GM12892 (cell line): ENCODE results near the gene IRF1.

Source experiments
- DNase-seq: peaks from one replicate; pipeline ENCODE4 v3.0.0; 2011; ENCODE audit not compliant: insufficient read length
- FAIRE-seq: peaks from 2 replicates; lab custom pipeline; 2011; peaks lifted over from hg19 to GRCh38; lab: Jason Lieb, UNC
- POLR2A ChIP-seq: IDR thresholded peaks from 2 replicates; pipeline ENCODE4 v1.6.1; 2011; ENCODE audit warnings: low read depth, low read length, control low read depth
- POLR2AphosphoS5 ChIP-seq: IDR thresholded peaks from 2 replicates; pipeline ENCODE4 v1.6.1; 2011; ENCODE audit warnings: low read depth, low read length, control low read depth
- TAF1 ChIP-seq: IDR thresholded peaks from 2 replicates; pipeline ENCODE4 v1.6.1; 2011; ENCODE audit warnings: low read depth, mild to moderate bottlenecking, control low read depth, low read length, borderline replicate concordance

The IRF1 gene

DNA sequence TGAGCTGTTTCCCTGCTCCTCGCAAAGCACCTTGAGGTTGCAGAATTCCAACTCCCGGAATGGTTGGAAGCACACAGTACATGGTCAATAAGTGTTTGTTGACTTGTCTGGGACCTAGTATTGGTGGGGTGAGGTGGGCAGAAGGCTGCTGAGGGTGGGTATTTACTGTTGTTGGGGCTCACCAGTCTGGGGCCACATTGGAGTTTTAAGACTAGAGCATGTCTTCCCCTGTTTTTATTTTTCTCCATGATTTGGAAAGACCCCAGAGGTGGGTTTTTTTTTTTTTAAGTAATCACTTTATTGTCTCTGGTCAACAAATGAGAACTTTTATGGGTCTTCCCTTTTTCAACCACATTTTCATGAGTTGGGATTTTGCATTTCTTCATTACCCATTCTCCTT, 55.1 kb downstream of the IRF1 start:
- TF ChIP-seq TAF1 (no peak), POLR2AphosphoS5 (no peak), POLR2A (no peak)
- no peak for FAIRE-seq
- no peak for DNase-seq

GRCh38 chr5:132434416-132435286, 55.9 kb downstream of the IRF1 start:
- DNase-seq (no peak), FAIRE-seq (peak; percentile 70)
- TF ChIP-seq POLR2A: peak; percentile 17; the same call in 1 of the 2 replicates
- no peak for TF ChIP-seq TAF1
- no peak for TF ChIP-seq POLR2AphosphoS5

DNA sequence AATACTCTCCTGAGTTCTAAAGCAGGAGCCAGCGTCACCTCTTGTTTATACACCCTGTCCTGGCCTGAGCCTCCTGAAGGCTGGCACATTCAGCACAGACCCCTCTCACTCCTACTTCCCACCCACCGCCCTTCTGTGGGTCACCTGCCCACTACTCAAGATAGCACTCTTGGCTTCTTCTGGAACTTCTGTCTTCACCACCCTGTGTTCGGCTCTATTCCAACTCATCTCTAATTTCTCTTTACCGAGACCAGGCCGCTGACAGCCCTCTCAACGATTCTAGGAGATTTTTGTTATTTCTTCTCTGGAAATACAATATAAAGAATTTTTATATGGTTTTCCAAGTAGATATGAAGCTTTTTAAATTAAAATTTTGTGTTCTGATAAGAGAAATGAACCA, 57.4 kb downstream of the IRF1 start:
- DNase-seq (no peak), FAIRE-seq (no peak)
- TF ChIP-seq POLR2A: no peak
- no peak for TF ChIP-seq TAF1
- TF ChIP-seq POLR2AphosphoS5: no peak

- DNase-seq: no peak
- peak; percentile 14 for FAIRE-seq
- TF ChIP-seq POLR2AphosphoS5 (no peak), POLR2A (no peak), TAF1 (no peak)
Observed at GRCh38 chr5:132431632-132432031, 58.9 kb downstream of the IRF1 start.
